Measurements from ENCODE around the gene ZNF844. TPM values are rescaled to one million over a fixed set of nuclear protein-coding genes. Genes with fewer than 3 reads are reported as not detected.

ZNF844 gene
- total and polyA plus RNA-seq, 2 experiments from 2014 or later, result 1.7 to 4.2 TPM

GRCh38 chr19:12117201-12117970 lies 52.9 kb downstream of the ZNF844 start:
- Histone ChIP-seq H4K20me1 (ENCODE audit: insufficient read depth) (no peaks in the 10 kb centered on the region), H3K27ac (no peak overlapping the region), H3K27me3 (replicated peaks; ENCODE audit: insufficient read depth) (no peaks in the 10 kb centered on the region), H3K36me3 (ENCODE audit: low read depth) (peaks cover 12% of the 10 kb centered on the region), H3F3A (ENCODE audit: insufficient read depth) (no peaks in the 10 kb centered on the region), H3K9me3 (ENCODE audit: low read depth) (no peaks in the 10 kb centered on the region), H3K9me2 (ENCODE audit: insufficient read depth) (no peaks in the 10 kb centered on the region), H3K9ac (no peak overlapping the region), H2AFZ (no peak overlapping the region), H3K4me3 (no peak overlapping the region), H3K79me2 (ENCODE audit: insufficient read depth) (no peaks in the 10 kb centered on the region), H3K4me1 (ENCODE audit: insufficient read depth) (no peaks in the 10 kb centered on the region), H3K4me2 (ENCODE audit: unreplicated experiment) (no peak overlapping the region)
- TF ChIP-seq EZH2phosphoT487 (IDR thresholded peaks at IDR 0.05; ENCODE audit: insufficient read depth, low read depth) (no peak), EZH2 (IDR thresholded peaks at IDR 0.05; ENCODE audit: insufficient read depth, poor library complexity, severe bottlenecking) (no peak)
- DNase-seq, result no peak
- 92 to 93% methylated on average over 30 to 31 of the region's 33 CpGs for WGBS, 2 experiments (ENCODE audit: low coverage in 1 of 2, low lambda C conversion rate in 2 of 2, missing lambda C conversion rate in 2 of 2)
- in situ Hi-C loops (cut with MboI), result no loop called here

GRCh38 chr19:12126707-12127106 lies 62.2 kb downstream of the ZNF844 start:
- no peaks in the 10 kb centered on the region for H4K20me1 ChIP-seq (ENCODE audit: insufficient read depth)
- no peaks in the 10 kb centered on the region for H3F3A ChIP-seq (ENCODE audit: insufficient read depth)
- no peaks in the 10 kb centered on the region for H3K9me3 ChIP-seq (ENCODE audit: low read depth)
- no peak for TF ChIP-seq EZH2 (IDR thresholded peaks at IDR 0.05; ENCODE audit: insufficient read depth, poor library complexity, severe bottlenecking)
- TF ChIP-seq EZH2phosphoT487 (IDR thresholded peaks at IDR 0.05; ENCODE audit: insufficient read depth, low read depth), result no peak
- H3K36me3 ChIP-seq (ENCODE audit: low read depth), result peaks cover 7% of the 10 kb centered on the region; the same call in 1 of the 2 replicates
- no peaks in the 10 kb centered on the region for H3K27me3 ChIP-seq (replicated peaks; ENCODE audit: insufficient read depth)
- in situ Hi-C loops (cut with MboI), result no loop called here
- H3K4me2 ChIP-seq (ENCODE audit: unreplicated experiment), result no peak overlapping the region
- H3K79me2 ChIP-seq (ENCODE audit: insufficient read depth), result no peaks in the 10 kb centered on the region
- H3K9ac ChIP-seq, result no peak overlapping the region
- no peaks in the 10 kb centered on the region for H3K9me2 ChIP-seq (ENCODE audit: insufficient read depth)
- H2AFZ ChIP-seq, result no peak overlapping the region
- no peak overlapping the region for H3K4me3 ChIP-seq
- no peaks in the 10 kb centered on the region for H3K4me1 ChIP-seq (ENCODE audit: insufficient read depth)
- peak; percentile 62 for DNase-seq
- 7 to 8% methylated on average over 2 of the region's 2 CpGs for WGBS, 2 experiments (ENCODE audit: low coverage in 1 of 2, low lambda C conversion rate in 2 of 2, missing lambda C conversion rate in 2 of 2)
- no peak overlapping the region for H3K27ac ChIP-seq

Small RNA genes lying within 50 kb of the gene (small RNA-seq; reads per million reads assigned to genes)
- gene RF00019 (ENCODE audit: low read depth, low replicate concordance) (not detected), gene RNA5SP465 (ENCODE audit: low read depth, low replicate concordance) (not detected), gene RNA5SP466 (ENCODE audit: low read depth, low replicate concordance) (not detected), gene RNA5SP467 (ENCODE audit: low read depth, low replicate concordance) (not detected)

Other genes with a start within 250 kb of the ZNF844 start
- 7.8 and 12.1 TPM in 2 replicates for gene ZNF439, start 216.0 kb upstream of the ZNF844 start, total RNA-seq (2014; rRNA removed; shearing (Covaris generic))
- gene ZNF439, start 216.0 kb upstream of the ZNF844 start, polyA plus RNA-seq (2016; fragmentation: Nextera tagmentation; extraction: Ambion mirVana), result 7.4 and 8.8 TPM in 2 replicates
- 5.3 and 8.3 TPM in 2 replicates for gene ZNF69, start 176.9 kb upstream of the ZNF844 start, total RNA-seq (2014; rRNA removed; shearing (Covaris generic))
- gene ZNF69, start 176.9 kb upstream of the ZNF844 start, polyA plus RNA-seq (2016; fragmentation: Nextera tagmentation; extraction: Ambion mirVana), result 5.3 and 6.8 TPM in 2 replicates
- 6.3 and 6.8 TPM in 2 replicates for gene ZNF700, start 139.6 kb upstream of the ZNF844 start, total RNA-seq (2014; rRNA removed; shearing (Covaris generic))
- gene ZNF700, start 139.6 kb upstream of the ZNF844 start, polyA plus RNA-seq (2016; fragmentation: Nextera tagmentation; extraction: Ambion mirVana), result 3.2 TPM in 2 replicates
- gene ZNF763, start 99.7 kb upstream of the ZNF844 start, total RNA-seq (2014; rRNA removed; shearing (Covaris generic)), result 0.63 and 1.8 TPM in 2 replicates
- gene ZNF763, start 99.7 kb upstream of the ZNF844 start, polyA plus RNA-seq (2016; fragmentation: Nextera tagmentation; extraction: Ambion mirVana), result 1.4 and 1.6 TPM in 2 replicates
- gene ZNF433, start 29.1 kb upstream of the ZNF844 start, total RNA-seq (2014; rRNA removed; shearing (Covaris generic)), result 1.5 and 7.6 TPM in 2 replicates
- 4.2 and 5.0 TPM in 2 replicates for gene ZNF433, start 29.1 kb upstream of the ZNF844 start, polyA plus RNA-seq (2016; fragmentation: Nextera tagmentation; extraction: Ambion mirVana)
- gene ZNF878, start 11.8 kb upstream of the ZNF844 start, total RNA-seq (2014; rRNA removed; shearing (Covaris generic)), result not detected in 2 replicates
- 0.18 TPM in 1 of 2 replicates, not detected in the other for gene ZNF878, start 11.8 kb upstream of the ZNF844 start, polyA plus RNA-seq (2016; fragmentation: Nextera tagmentation; extraction: Ambion mirVana)
- gene ZNF20, start 75.6 kb downstream of the ZNF844 start, total RNA-seq (2014; rRNA removed; shearing (Covaris generic)), result 5.5 and 5.9 TPM in 2 replicates
- 1.3 and 2.1 TPM in 2 replicates for gene ZNF20, start 75.6 kb downstream of the ZNF844 start, polyA plus RNA-seq (2016; fragmentation: Nextera tagmentation; extraction: Ambion mirVana)
- gene ZNF625, start 92.0 kb downstream of the ZNF844 start, total RNA-seq (2014; rRNA removed; shearing (Covaris generic)), result 3.2 and 7.2 TPM in 2 replicates
- gene ZNF625, start 92.0 kb downstream of the ZNF844 start, polyA plus RNA-seq (2016; fragmentation: Nextera tagmentation; extraction: Ambion mirVana), result 1.5 and 2.4 TPM in 2 replicates
- 3.0 and 5.1 TPM in 2 replicates for gene ZNF136, start 98.4 kb downstream of the ZNF844 start, total RNA-seq (2014; rRNA removed; shearing (Covaris generic))
- 4.6 and 4.8 TPM in 2 replicates for gene ZNF136, start 98.4 kb downstream of the ZNF844 start, polyA plus RNA-seq (2016; fragmentation: Nextera tagmentation; extraction: Ambion mirVana)
- gene ZNF44, start 230.2 kb downstream of the ZNF844 start, total RNA-seq (2014; rRNA removed; shearing (Covaris generic)), result 5.5 and 6.1 TPM in 2 replicates
- 6.4 and 7.2 TPM in 2 replicates for gene ZNF44, start 230.2 kb downstream of the ZNF844 start, polyA plus RNA-seq (2016; fragmentation: Nextera tagmentation; extraction: Ambion mirVana)

All from GM23248 (cell line).